ENCODE data around the gene NECTIN2.
"Not testable (repeated sequence)": the region's sequence is repeated elsewhere in the genome, so short reads cannot be mapped to it uniquely, and the experiment has no call there.

Gene NECTIN2

GRCh38 chr19:44817725-44818465, 28.2 kb upstream of the NECTIN2 start:
- DNase-seq = no peak

- DNase-seq = no peak
Observed at GRCh38 chr19:44818466-44819031, 27.5 kb upstream of the NECTIN2 start.

DNA sequence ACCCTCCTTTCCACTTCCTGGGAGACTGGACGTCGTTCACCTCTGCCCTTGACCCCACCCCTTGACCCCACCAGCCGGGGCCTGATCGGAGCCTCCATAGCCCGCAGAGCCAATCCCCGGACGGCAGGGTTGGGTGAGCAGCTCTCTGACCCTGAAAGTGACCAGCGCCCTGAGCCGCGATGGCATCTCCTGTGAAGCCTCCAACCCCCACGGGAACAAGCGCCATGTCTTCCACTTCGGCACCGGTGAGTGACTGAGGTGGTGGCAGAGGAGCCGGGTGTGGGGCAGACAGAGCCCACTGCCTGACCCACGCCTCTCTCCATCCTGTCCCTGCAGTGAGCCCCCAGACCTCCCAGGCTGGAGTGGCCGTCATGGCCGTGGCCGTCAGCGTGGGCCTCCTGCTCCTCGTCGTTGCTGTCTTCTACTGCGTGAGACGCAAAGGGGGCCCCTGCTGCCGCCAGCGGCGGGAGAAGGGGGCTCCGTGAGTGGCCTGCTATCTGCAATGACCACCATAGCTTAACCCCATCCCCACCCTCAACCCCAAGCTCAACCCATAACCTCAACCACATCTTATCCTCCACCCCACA, 26.8 kb upstream of the NECTIN2 start:
- DNase-seq = no peak

- no peak for DNase-seq
Observed at GRCh38 chr19:44820648-44821609, 25.2 kb upstream of the NECTIN2 start.

DNA sequence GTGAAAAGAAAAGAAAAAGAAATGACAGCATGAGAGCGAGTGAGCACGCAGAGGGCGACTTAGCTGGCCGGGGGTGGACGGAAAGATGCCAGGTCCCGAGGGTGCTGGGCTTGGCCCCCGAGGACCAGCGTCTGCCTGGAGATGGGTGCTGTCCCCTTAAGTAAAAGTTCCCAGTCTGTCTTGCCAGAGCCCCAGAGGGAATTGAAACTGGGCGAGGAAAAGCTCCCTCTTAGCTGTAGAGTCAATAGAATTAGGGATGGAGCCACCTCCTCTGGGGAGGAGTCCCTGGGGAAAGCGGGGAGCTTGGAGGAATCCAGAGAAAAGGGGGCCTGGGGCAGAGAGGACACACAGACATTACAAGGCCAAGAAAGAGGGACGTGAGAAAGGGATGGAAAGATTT, 23.9 kb upstream of the NECTIN2 start:
- DNase-seq = no peak

DNA sequence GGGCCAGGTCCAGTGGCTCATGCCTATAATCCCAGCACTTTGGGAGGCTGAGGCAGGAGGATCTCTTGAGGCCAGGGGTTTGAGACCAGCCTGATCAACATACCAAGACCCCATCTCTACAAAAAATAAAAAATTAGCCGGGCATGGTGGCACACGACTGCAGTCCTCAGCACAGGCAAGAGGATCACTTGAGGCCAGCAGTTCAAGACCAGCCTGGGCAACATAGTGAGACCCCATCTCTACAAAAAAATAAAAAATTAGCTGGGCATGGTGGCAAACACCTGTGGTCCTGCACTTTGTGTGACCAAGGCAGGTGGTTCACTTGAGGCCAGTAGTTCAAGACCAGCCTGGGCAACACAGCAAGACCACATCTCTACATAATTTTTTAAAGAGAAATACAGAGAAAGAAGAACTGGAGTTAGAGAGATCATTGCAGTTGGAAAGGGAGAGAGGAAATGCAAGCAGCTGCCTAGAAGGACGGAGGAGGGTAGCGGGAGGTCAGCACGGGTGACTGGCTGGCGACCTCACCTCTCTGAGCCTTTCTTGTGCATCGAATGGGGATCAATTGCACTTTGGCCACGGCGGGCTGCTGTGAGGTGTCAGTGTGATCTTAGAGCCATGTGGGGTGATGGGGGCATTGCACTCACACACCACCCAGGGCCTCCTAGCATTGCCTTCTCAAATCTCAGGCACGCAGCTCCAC, 23.3 kb upstream of the NECTIN2 start:
- no peak for DNase-seq

DNA sequence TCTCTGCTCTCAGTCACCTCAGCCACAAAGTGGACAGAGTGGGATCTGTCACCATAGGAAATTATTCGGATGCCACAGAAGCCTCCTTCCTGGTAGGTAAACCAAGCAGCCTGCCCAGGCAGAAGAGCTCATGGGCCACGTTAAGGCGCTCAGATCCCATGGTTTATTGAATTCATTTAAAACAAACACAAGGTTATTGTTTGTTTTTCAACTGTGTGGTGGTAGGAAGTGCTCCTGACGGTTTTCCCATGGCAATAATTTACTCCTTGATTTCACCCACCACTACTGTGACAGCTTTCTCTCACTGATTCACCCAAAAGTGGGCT, 22.8 kb upstream of the NECTIN2 start:
- peak; percentile 32 for DNase-seq

DNA sequence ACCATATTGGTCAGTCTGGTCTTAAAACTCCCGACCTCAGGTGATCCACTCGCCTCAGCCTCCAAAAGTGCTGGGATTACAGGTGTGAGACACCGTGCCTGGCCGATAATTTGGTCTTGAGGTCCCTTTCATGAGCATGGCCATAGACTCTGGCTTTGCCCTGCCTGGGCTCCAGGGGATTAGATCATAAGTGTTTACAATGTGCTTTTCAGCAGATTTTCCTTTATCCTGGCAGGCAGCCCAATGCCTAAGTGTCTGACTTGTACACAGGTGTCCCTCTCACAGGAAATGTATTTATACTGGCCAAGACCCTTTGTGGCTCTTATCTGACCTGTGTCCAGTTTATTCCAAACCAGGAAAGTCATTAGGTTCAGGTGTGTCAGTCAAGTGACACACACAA, 21.3 kb upstream of the NECTIN2 start:
- peak; percentile 76 for DNase-seq

DNA sequence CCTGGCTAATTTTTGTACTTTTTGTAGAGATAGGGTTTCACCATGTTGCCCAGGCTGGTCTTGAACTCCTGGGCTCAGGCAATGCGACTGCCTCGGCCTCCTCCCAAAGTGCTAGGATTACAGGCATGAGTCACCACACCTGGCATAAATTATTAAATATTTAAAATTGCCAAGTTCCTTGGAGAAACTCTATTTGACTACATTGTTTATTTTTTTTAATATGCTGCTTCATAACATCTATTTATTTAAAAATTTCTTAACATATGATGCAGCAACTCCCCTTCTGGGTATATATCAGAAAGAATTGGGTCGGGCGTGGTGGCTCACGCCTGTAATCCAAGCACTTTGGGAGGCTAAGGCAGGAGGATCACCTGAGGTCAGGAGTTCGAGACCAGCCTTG, 13.2 kb upstream of the NECTIN2 start:
- DNase-seq = not testable (repeated sequence)

DNA sequence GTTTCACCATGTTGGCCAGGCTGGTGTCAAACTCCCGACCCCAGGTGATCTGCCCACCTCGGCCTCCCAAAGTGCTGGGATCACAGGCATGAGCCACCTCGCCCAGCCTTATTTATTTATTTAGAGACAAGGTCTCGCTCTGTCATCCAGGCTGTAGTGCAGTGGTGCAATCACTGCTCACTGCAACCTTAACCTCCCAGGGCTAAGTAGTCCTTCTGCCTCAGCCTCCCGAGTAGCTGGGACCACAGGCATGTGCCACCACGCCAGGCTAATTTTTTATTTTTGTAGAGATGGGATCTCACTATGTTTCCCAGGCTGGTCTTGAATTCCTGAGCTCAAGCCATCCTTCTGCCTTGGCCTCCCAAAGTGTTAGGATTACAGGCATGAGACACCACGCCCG, 11.7 kb upstream of the NECTIN2 start:
- DNase-seq = not testable (repeated sequence)

DNA sequence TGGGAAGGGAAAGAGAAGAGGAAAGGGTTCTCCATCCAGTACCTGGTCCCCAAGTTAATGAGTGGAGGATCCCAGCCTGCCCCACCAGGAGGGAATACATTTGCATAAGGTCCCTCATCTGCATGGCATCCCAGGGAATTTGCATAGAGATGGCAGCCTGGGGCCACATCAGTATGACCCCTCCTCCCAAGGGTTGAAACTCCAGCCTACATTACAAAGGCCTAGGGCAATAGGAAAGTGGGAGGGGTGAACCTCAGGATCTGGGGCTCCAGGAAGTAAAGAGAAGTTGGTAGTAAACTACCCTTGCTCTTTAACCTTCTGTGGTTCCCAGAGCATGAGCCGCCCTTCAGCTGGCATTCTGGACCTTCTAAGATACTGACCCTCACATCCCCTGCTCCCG, 6.8 kb upstream of the NECTIN2 start:
- no peak for DNase-seq

DNA sequence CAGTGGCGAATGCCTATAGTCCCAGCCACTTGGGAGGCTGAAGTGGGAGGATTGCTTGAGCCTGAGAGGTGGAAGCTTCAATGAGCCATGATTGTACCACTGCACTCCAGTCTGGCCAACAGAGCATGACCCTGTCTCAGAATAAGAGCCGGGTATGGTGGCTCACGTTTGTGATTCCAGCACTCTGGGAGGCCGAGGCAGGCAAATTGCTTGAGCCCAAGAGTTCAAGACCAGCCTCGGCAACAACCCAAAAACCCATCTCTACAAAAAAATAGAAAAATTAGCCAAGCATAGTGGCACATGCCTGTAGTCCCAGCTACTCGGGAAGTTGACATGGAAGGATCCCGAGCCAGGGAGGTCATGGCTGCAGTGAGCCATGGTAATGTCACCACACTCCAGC, 5.3 kb upstream of the NECTIN2 start:
- DNase-seq = no peak

GRCh38 chr19:44841231-44841630, 4.9 kb upstream of the NECTIN2 start:
- no peak for DNase-seq

DNA sequence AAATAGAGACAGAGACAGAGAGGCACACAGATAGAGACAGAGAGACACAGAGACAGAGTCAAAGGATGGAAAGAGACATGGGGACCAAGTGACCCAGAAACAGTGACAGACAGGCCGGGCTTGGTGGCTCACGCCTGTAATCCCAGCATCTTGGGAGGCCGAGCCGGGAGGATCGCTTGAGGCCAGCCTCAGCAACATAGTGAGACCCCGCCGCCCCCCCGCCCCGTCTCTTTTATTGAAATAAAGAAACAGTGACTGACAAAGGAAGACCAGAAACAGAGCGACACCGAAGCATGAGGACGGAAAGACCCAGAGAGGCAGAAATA, 848 bp upstream of the NECTIN2 start:
- no peak for DNase-seq

- no peak for DNase-seq
Observed at GRCh38 chr19:44846455-44847143, 502 bp downstream of the NECTIN2 start.

DNA sequence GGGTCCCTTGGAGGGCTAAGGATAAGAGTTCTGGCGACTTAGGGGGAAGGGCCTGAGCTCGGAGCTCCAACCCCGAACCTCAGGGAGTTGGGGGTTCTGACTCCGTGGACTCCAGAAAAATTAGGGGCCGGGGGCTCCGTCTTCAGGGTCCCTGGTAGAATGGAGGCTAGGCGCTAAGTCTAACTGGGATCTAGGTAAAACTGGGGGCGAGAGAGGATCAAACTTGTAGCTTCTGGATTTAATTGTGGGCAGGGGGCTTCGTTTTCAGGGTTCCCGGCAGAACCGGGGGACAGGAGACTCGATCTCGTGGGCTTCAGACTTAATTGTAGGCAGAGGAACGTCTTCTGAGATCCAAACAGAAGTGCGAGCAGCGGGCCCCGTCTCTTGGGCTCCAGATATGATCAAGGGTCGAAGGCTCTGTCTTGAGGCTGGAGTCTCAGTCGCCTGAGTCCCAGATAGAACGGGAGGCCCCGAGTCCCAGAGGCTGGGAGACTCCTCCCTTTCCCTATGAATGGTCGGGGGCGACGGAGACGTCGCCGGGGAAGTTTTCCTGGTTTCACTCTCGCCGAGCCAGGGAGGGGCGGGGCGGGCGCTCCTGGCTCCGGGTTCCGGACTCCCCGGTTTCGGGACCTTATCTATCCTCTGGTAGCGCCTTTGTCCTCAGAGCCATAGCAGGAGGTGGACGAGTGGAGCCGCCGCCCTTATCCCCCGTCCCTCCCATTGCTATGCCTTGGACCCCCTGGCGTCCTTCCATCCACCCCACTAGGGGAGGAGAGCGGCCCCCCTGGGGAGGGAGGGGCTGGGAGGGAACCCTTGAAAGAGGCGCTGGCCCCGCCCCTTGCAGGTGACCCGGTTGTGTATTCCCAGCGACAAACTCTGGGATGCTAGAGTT, 1.3 kb downstream of the NECTIN2 start:
- DNase-seq = peak; percentile 40

GRCh38 chr19:44848036-44848811, 2.1 kb downstream of the NECTIN2 start:
- DNase-seq = peak; percentile 27

DNA sequence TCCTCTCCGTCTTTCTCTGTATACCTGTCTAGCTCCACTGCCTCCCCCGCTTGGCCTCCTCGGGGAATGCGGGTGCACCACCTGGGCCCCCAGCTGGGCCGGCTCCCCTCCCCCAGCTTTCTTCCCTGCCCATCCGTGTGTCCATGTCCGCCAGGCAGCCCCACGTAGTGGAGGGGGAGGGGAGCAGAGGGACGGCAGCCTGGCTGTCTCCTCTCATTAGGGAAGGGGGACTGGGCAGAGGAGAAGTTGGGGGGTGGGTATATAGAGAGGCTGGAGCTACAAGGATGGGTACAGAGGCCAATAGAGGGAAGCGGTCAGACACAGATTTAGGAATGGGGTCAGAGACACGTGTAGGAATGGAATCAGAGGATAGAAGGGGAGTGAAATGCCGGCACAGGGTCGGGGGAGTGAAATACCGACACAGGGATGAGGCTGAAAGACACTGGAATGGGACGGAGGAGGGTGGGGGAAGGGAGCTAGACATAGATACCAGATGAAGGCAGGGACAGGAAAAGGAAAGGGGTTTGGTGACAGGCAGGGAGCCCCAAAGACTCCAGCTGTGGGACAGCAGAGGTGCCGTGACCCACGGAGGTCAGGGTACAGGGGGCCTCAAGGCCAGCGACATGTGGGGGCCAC, 2.8 kb downstream of the NECTIN2 start:
- DNase-seq = no peak

GRCh38 chr19:44850641-44851109, 4.6 kb downstream of the NECTIN2 start:
- no peak for DNase-seq

- DNase-seq = no peak
Observed at GRCh38 chr19:44851427-44851826, 5.3 kb downstream of the NECTIN2 start.
